Endodermal cell (in vitro differentiated cells): Measurements from ENCODE around the gene HHATL. TPM values are rescaled to one million over a fixed set of nuclear protein-coding genes. Genes with fewer than 3 reads are reported as not detected.

Experiments
- DNase-seq: peaks from one replicate; pipeline ENCODE4 v3.0.0-alpha.2; 2017
- H3K27ac ChIP-seq: 2 replicates; pipeline ENCODE4 v1.5.1; 2013; ENCODE audit warnings: mild to moderate bottlenecking, low read depth, low read length, moderate library complexity
- H3K27me3 ChIP-seq: 2 replicates; pipeline ENCODE4 v1.6.1; 2013; ENCODE audit warnings: mild to moderate bottlenecking, low read length, moderate library complexity; ENCODE audit not compliant: insufficient read depth, control insufficient read depth, poor library complexity, severe bottlenecking
- H3K36me3 ChIP-seq: 2 replicates; pipeline ENCODE4 v1.7.0; 2013; ENCODE audit warnings: mild to moderate bottlenecking, low read length, moderate library complexity; ENCODE audit not compliant: control insufficient read depth, insufficient read depth
- H3K4me1 ChIP-seq: one replicate; pipeline ENCODE4 v1.7.0; 2013; ENCODE audit warnings: low read length; ENCODE audit not compliant: control insufficient read depth, insufficient read depth
- H3K4me3 ChIP-seq: 2 replicates; pipeline ENCODE4 v1.5.1; 2013; ENCODE audit warnings: mild to moderate bottlenecking, low read length, moderate library complexity
- H3K9ac ChIP-seq: 2 replicates; pipeline ENCODE4 v1.6.1; 2013; ENCODE audit warnings: mild to moderate bottlenecking, low read length, moderate library complexity; ENCODE audit not compliant: poor library complexity, severe bottlenecking; ENCODE audit errors: extremely low read depth
- H3K9me3 ChIP-seq: 2 replicates; pipeline ENCODE4 v1.6.1; 2013; ENCODE audit warnings: mild to moderate bottlenecking, low read length, moderate library complexity; ENCODE audit not compliant: control insufficient read depth
- H3K27ac Mint-ChIP-seq: 2 replicates; pipeline ENCODE4 v1.8.0; 2020; ENCODE audit warnings: mixed read lengths
- H3K27me3 Mint-ChIP-seq: 2 replicates; pipeline ENCODE4 v1.8.0; 2021; ENCODE audit warnings: mild to moderate bottlenecking, mixed read lengths; ENCODE audit not compliant: insufficient read depth
- H3K36me3 Mint-ChIP-seq: 2 replicates; pipeline ENCODE4 v1.8.0; 2020; ENCODE audit warnings: low read depth, mixed read lengths
- H3K4me1 Mint-ChIP-seq: 2 replicates; pipeline ENCODE4 v1.8.0; 2020; ENCODE audit warnings: mixed read lengths
- H3K4me3 Mint-ChIP-seq: 2 replicates; pipeline ENCODE4 v1.8.0; 2020; ENCODE audit warnings: mild to moderate bottlenecking, moderate library complexity, mixed read lengths
- H3K9me3 Mint-ChIP-seq: 2 replicates; pipeline ENCODE4 v1.8.0; 2020; ENCODE audit warnings: mild to moderate bottlenecking, mixed read lengths
- CTCF ChIP-seq: fragments of 200-600 bp; sonication (generic); conservative IDR thresholded peaks from 2 replicates; pipeline ENCODE4 v1.5.0; 2021; ENCODE audit warnings: antibody characterized with exemption, mild to moderate bottlenecking
- WGBS, 2 experiments: methylation state at CpG; one replicate each; pipeline versions ENCODE4 v1.1.5 to v1.1.7; 2013; ENCODE audit warnings: missing lambda C conversion rate in 2 of 2, mixed read lengths in 1 of 2; ENCODE audit not compliant: insufficient coverage in 1 of 2, insufficient read length in 1 of 2; 5-methylcytosine and 5-hydroxymethylcytosine counted together
- total RNA-seq, 2 donors: library from RNA; stranded (reverse); fragmentation: NEBNext Ultra II Directional in 1 of 2; extraction: Animal tissue kit (Norgen Biotek cat#: 25700) in 1 of 2; gene quantifications; 2 replicates in 1 of 2; 3 replicates in 1 of 2; pipeline ENCODE4 v1.2.1, GENCODE V29; 2021

Gene HHATL
- total RNA-seq, 2 donors from 2014 or later: not detected

DNA sequence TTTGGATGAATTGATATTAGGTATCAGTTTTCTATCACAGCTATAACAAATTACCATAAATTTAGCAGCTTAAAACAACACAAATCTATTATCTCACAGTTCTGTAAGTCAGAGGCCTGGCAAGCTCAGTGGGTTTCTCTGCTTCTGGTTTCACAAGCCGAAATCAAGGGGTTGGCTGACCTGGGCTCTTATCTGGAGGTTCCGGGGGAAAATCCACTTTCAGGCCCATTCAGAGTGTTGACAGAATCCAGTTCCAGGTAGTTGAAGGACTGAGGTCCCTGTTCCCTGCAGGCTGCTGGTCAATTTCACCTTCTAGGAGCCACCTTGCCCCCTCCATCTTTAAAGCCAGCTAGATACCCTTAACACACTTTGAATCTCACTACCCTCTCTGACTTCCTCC lies 11.1 kb upstream of the HHATL start:
- H3K36me3 Mint-ChIP-seq: no peaks in the 10 kb centered on the region
- DNase-seq: no peak
- 78 to 89% methylated on average over 2 of the region's 2 CpGs for WGBS, 2 experiments

GRCh38 chr3:42712688-42713372 lies 10.2 kb upstream of the HHATL start:
- no peak for DNase-seq
- H3K27me3 Mint-ChIP-seq: no peaks in the 10 kb centered on the region
- H3K9me3 ChIP-seq: no peaks in the 10 kb centered on the region
- peaks cover 3% of the 10 kb centered on the region for H3K4me1 Mint-ChIP-seq
- 71 to 86% methylated on average over 1 to 5 of the region's 5 CpGs for WGBS, 2 experiments
- H3K4me3 ChIP-seq: no peak overlapping the region
- no peaks in the 10 kb centered on the region for H3K36me3 ChIP-seq
- H3K27ac ChIP-seq: no peak overlapping the region
- TF ChIP-seq CTCF: no peak
- H3K36me3 Mint-ChIP-seq: no peaks in the 10 kb centered on the region
- no peaks in the 10 kb centered on the region for H3K9me3 Mint-ChIP-seq
- H3K9ac ChIP-seq: no peak overlapping the region
- H3K27me3 ChIP-seq: no peaks in the 10 kb centered on the region
- H3K4me3 Mint-ChIP-seq: no peak overlapping the region
- H3K27ac Mint-ChIP-seq: no peak overlapping the region
- H3K4me1 ChIP-seq: no peaks in the 10 kb centered on the region

More for the DNA sequence above, 11.1 kb upstream of the HHATL start:
- Mint-ChIP-seq H3K4me1 (peaks cover 3% of the 10 kb centered on the region), H3K27me3 (no peaks in the 10 kb centered on the region), H3K27ac (no peak overlapping the region), H3K9me3 (no peaks in the 10 kb centered on the region), H3K4me3 (no peak overlapping the region)
- H3K9me3 ChIP-seq: no peaks in the 10 kb centered on the region
- no peak overlapping the region for H3K27ac ChIP-seq
- no peak overlapping the region for H3K9ac ChIP-seq
- H3K36me3 ChIP-seq: no peaks in the 10 kb centered on the region
- no peak for TF ChIP-seq CTCF
- H3K27me3 ChIP-seq: no peaks in the 10 kb centered on the region
- H3K4me3 ChIP-seq: no peak overlapping the region
- H3K4me1 ChIP-seq: no peaks in the 10 kb centered on the region

DNA sequence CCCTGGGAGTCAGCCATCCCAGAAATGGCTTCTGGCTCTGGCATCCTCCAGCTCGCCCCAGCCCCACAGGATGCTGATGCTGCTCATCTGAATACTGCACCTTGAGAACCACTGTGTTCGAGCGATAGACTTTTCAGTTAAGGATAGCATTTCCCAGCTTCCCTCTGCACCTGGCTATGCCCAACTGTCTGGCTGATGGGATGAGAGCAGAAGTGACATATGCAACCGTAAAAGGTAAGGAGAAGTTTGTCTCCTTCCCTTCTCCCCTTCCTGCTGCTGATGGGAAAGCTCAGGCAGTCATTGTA lies 9.7 kb upstream of the HHATL start:
- Mint-ChIP-seq H3K4me3 (no peak overlapping the region), H3K9me3 (no peaks in the 10 kb centered on the region), H3K27me3 (no peaks in the 10 kb centered on the region), H3K27ac (no peak overlapping the region), H3K36me3 (no peaks in the 10 kb centered on the region), H3K4me1 (peaks cover 3% of the 10 kb centered on the region)
- no peaks in the 10 kb centered on the region for H3K9me3 ChIP-seq
- no peak for DNase-seq
- H3K4me3 ChIP-seq: no peak overlapping the region
- H3K9ac ChIP-seq: no peak overlapping the region
- H3K27ac ChIP-seq: no peak overlapping the region
- no peaks in the 10 kb centered on the region for H3K4me1 ChIP-seq
- no peaks in the 10 kb centered on the region for H3K27me3 ChIP-seq
- no peaks in the 10 kb centered on the region for H3K36me3 ChIP-seq
- TF ChIP-seq CTCF: no peak
- WGBS, 2 experiments: 88 to 100% methylated on average over 2 to 4 of the region's 4 CpGs
